Stimulated activated CD8-positive, alpha-beta memory T cell treated with anti-CD3 and anti-CD28 coated beads, Interleukin-2, amount 100 ng/mL, for 1 hour (primary cell): Measurements from ENCODE around the gene DHX30.

Source experiments
- DNase-seq, 2 donors: peaks; one replicate each; pipeline ENCODE4 v3.0.0-alpha.2; 2020; ENCODE audit warnings: low read depth in 2 of 2

The DHX30 gene

GRCh38 chr3:47851888-47852603 lies 49.1 kb downstream of the DHX30 start:
- DNase-seq, result no peak

- no peak for DNase-seq
These were observed 50.0 kb downstream of the DHX30 start for GRCh38 chr3:47852604-47853602.

GRCh38 chr3:47854267-47854666 lies 51.3 kb downstream of the DHX30 start:
- DNase-seq, result no peak

- DNase-seq, result no peak
These were observed 52.0 kb downstream of the DHX30 start for GRCh38 chr3:47854720-47855455.

DNA sequence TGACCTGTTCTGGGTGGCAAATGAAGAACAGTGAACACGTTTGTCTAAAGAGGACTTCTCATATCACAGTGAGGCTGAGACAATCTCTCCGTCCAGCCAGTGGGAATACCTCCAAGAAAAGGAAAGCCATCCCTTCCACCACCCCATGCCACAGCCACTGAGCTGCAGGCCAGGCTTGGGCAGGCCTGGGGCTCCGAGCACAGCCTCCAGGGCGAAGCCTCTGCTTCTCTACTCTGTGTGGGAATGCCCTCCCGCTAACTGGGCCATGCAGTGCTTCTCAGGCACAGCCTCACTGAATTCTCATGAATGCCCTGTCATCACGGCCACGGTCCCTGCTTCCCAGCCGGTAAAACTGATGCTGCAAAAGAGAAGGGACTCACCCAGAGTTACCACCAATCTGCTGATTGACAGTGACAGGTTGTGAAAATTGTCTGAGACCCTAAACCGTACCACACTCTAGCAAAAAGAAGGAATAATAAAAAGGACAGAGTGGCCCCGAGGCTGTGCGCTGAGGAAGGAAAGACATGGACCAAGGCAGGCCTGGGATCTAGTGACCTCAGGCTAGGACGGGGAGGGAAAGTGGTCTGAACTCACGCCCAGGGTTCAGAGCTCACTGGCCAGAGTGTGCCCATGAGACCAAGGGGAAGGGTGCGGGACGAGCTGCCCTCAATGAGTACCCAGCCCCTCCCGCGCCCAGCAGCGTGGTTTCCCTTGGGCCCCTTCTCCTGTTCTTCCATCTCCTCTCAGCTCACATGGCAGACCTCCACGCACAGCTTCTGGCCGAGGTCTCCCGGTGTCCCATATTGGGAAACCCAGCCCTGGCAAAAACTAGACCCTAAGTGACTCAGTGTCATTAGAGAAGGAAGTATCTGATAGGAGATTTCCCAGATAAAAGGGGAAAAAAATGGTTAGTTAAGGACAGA lies 52.8 kb downstream of the DHX30 start:
- no peak for DNase-seq

DNA sequence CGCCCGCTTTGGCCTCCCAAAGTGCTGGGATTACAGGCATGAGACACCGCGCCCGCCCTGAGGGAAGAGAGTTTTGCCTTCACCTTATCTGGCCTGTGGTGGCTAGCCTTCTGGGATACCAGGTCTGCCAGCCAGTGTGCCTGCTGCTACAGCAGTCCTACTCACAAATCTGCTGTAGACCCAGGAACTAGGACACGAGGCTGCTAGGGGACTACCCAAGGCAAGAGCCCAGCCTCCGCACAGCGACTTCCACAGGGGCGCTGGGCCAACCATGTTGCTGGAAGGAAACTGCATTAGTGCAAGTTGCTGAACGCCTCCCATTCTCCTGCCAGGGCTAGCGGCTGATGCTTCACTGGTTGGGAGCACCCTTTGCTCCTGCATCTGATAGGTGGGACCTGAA lies 53.7 kb downstream of the DHX30 start:
- DNase-seq, result no peak

DNA sequence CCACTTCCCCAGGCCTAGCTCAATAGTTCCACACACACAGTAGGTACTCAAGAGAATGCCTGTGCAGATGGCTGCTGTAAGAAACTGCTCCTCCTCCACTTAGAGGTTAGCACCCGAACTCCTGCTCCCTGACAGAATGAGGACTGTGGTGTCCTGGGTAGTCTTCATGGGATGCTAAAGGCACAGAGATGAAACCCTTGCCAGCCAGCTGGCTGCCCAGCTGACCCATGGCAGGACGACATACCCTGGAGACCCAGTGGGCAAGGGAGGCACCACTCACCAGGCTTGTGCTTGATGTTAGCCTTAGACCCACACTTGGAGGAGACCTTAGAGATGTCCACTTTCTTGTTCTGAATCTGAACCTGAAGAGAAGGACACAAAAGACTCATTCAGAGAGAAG lies 54.2 kb downstream of the DHX30 start:
- no peak for DNase-seq

- no peak for DNase-seq
These were observed 57.1 kb downstream of the DHX30 start for GRCh38 chr3:47859956-47860605.

GRCh38 chr3:47863391-47864128 lies 60.6 kb downstream of the DHX30 start:
- no peak for DNase-seq

- DNase-seq, result no peak
These were observed 62.3 kb downstream of the DHX30 start for GRCh38 chr3:47865192-47865591.

DNA sequence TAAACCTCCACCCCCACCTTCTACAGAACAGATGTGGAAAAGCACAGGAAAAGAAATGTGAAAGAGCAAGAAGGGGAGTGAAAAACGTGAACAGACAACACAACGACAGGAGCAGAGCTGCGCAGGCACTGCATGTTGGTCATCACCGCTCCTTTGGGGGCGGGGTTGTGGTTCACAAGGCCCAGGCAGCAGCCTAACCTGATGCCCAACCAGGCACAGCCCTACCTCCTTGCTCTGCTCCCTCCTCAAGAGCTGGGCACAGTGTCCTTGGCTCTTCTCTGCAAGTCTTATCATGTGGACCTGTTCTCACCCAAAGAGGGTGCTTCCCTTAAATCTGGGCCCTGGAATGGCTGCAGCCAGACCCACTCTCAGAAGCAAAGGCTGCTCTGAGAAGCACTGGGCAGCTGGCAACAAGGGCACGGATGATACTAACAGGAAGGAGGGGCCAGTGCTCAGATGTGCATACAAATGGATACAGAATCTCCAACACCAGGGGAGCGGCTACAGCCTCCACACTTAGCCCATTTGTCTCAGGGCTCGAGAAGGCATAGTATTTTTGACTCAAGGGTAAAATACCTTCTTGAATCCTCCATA lies 64.6 kb downstream of the DHX30 start:
- no peak for DNase-seq

DNA sequence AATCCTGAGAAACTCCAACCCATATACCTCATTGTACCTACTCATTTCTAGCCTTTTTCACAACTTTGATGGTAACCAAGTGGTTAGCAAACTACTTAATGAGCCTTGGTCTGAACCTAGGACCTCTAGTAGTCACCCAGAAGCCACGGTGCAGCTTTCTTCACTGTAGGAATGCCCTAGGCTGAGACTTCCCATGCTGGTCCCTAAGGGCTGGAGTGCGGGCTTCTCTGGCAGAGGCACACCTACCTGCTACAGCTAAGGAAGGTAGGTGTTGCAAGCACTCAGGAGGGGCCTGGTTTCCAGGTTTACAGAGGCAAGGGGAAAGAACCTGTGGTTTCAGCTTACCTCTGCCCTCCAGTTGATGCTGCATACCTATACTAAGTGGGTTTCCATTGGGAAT lies 65.4 kb downstream of the DHX30 start:
- DNase-seq, result no peak

DNA sequence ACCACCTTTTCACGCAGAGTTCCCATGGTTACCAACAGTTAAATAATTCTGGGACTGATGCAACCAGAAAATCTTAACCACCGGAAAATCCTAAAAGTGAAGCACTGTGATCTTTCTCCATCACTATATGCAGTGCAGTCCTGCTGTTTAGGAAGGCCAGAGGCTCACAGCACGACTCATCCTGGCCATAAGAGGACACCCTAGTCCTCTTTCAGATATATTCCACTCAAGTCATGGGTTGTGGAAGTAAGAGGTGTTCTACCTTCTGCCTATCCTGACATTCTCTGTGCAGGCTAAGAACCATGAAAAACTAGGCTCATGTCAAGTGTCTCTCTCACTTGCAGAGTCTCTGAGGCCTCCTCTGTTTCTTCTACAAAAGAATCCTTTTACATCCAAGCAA lies 67.2 kb downstream of the DHX30 start:
- no peak for DNase-seq

GRCh38 chr3:47870702-47871260 lies 67.8 kb downstream of the DHX30 start:
- no peak for DNase-seq

DNA sequence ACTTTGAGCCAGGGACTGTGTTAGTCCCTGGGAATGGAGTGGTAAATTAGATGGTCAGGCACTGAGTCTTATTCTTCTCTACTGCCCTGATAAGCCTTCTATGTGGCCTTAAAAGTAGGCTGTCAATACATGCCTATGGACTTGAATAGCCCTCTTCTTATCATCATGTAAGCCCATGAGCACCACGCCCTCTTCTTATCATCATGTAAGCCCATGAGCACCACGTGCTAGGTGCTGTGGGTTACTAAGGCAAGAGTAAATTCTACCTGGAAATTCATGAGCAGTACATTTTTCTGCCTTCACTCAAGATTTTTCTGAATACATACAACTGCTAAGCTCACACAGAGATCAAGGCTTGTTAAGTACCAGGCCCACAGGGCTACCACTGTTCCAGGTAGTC lies 68.5 kb downstream of the DHX30 start:
- no peak for DNase-seq

GRCh38 chr3:47872916-47873315 lies 70.0 kb downstream of the DHX30 start:
- no peak for DNase-seq

GRCh38 chr3:47874438-47874837 lies 71.5 kb downstream of the DHX30 start:
- no peak for DNase-seq

DNA sequence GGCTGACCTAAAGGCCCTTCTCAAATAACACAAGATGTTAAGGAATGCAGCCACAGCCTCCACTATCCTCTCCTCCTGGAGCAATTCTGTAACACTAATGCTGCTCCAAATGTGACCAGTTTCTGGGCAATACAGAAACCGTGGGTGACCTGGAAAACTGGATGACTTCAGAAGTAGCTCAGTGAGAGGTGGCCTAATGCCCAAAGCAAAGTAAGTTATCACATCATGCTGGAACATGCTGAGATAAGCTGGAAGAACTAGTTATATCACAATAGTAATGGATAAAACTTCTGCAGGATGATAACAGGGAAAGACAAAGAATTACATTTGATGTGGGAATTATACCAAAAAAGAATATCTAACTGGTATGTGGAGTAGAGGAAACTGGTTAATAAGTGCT lies 72.0 kb downstream of the DHX30 start:
- DNase-seq, result no peak

GRCh38 chr3:47877290-47877689 lies 74.4 kb downstream of the DHX30 start:
- no peak for DNase-seq
